GM10266 (cell line): ENCODE results near the gene SHISAL2B.

Experiments used
- DNase-seq: peaks from one replicate; pipeline ENCODE4 v3.0.0; 2012; ENCODE audit errors: extremely low spot score
- TF ChIP-seq, protein P1 (sequence below): IDR thresholded peaks from 2 replicates; pipeline ENCODE4 v1.5.1; 2012; ENCODE audit warnings: mild to moderate bottlenecking, low read depth; ENCODE audit not compliant: control insufficient read depth, insufficient read depth; ENCODE audit errors: missing control alignments

The SHISAL2B gene

DNA sequence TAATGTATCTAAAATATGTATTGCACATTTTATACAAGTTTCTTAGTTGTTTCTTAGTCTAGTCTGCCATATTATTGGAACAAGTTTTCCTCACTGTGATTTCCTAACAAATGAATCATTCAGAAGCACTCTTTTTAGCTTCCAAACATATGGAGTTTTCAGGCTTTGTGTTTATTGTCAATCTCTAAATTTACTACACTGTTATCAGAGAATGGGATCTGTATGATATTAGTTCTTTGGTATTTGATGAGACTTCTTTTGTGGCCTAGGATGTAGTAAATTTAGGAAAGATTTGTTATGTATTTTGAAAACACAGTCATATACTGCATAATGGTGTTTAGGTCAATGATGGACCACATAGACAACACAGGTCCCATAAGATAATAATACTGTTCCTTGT, 52.5 kb downstream of the SHISAL2B start:
- TF ChIP-seq, protein P1, sequence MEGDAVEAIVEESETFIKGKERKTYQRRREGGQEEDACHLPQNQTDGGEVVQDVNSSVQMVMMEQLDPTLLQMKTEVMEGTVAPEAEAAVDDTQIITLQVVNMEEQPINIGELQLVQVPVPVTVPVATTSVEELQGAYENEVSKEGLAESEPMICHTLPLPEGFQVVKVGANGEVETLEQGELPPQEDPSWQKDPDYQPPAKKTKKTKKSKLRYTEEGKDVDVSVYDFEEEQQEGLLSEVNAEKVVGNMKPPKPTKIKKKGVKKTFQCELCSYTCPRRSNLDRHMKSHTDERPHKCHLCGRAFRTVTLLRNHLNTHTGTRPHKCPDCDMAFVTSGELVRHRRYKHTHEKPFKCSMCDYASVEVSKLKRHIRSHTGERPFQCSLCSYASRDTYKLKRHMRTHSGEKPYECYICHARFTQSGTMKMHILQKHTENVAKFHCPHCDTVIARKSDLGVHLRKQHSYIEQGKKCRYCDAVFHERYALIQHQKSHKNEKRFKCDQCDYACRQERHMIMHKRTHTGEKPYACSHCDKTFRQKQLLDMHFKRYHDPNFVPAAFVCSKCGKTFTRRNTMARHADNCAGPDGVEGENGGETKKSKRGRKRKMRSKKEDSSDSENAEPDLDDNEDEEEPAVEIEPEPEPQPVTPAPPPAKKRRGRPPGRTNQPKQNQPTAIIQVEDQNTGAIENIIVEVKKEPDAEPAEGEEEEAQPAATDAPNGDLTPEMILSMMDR, result no peak
- no peak for DNase-seq

DNA sequence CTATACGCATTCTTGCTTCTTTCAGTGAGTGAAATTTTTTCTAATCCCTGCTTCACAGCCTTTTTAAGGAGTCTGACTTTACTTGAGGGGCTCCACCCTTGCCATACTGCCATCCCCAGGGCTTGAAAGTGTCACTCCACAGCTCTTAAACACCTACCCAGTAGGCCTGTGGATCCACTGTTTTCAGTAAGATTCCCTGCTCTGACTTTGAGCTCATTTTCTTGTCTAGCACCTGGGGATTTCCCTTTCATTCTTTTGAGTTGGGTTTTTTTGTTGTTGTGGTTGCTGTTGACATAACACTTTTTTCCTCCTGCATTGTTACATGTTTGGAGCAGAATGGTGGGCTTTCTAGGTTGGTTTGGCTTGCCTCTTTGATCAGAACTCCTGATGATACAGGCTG, 54.6 kb downstream of the SHISAL2B start:
- TF ChIP-seq, protein P1, result no peak
- peak; percentile 9 for DNase-seq

DNA sequence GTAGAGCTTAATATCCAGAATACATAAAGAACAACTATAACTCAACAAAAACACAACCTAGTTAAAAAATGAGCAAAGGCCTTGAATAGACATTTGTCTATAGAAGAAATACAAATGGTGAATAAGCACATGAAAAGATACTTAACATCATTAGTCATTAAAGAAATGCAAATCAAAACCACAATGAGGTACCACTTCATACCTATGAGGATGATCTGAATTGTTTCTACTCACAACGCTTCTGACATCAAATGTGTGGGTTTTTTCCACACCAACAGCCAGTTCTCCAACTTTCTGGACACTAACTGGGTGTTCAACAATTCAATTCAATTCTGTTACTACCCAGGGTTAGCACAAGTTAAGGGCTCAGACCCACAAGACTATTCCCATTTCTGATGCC, 56.1 kb downstream of the SHISAL2B start:
- DNase-seq, result no peak
- TF ChIP-seq, protein P1, result no peak

DNA sequence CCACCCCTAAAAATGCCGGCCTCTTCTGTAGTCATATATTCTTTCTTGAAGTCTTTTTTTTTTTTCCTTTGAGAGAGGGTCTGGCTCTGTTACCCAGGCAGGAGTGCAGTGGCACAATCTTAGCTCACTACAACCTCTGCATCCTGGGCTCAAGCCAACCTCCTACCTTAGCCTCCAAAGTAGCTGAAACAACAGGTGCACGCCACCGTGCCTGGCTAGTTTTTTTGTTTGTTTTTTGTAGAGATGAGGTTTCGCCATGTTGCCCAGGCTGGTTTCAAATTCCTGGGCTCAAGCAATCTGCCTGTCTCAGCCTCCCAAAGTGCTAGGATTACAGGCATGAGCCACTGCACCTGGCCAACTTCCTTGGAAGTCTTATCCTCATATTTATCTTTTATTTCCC, 59.1 kb downstream of the SHISAL2B start:
- no peak for DNase-seq
- TF ChIP-seq, protein P1, result no peak

DNA sequence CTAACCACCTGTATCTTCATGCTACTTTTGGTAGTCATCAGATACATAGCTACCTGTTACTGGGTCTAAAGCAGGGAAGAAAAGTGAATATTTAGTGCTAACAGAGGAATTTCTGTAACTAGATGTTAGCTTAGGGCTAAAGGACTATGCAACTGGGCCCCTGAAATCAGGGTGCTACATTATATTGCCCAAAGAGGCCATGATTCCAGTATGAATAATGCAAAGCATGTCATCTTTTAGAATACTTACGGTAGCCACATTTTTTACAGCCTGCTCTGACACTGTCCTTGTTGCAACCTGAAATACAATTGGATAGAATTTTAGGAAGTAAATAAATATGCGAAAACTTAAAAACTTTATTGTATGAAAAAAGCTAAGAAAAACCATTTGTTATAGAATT, 63.8 kb downstream of the SHISAL2B start:
- TF ChIP-seq, protein P1, result no peak
- no peak for DNase-seq

DNA sequence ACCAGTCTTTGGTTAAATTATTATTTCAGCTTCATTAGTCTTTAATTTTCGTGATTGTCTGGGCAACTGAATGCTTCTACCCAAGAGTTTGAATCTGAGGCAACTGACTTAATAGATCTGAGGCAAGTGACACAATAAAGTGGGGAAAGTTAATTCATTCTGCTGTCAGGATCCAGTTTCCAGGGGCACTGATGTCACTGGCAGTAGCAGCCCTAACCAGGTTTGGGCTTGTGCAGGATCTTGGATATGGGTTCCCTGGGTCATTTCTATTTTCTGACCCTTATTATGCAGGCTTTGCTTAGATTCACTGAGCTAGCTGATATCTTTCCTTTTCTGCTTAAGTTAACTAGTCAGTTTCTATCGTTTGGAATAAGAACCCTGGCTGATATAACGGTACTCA, 68.6 kb downstream of the SHISAL2B start:
- DNase-seq, result no peak

DNA sequence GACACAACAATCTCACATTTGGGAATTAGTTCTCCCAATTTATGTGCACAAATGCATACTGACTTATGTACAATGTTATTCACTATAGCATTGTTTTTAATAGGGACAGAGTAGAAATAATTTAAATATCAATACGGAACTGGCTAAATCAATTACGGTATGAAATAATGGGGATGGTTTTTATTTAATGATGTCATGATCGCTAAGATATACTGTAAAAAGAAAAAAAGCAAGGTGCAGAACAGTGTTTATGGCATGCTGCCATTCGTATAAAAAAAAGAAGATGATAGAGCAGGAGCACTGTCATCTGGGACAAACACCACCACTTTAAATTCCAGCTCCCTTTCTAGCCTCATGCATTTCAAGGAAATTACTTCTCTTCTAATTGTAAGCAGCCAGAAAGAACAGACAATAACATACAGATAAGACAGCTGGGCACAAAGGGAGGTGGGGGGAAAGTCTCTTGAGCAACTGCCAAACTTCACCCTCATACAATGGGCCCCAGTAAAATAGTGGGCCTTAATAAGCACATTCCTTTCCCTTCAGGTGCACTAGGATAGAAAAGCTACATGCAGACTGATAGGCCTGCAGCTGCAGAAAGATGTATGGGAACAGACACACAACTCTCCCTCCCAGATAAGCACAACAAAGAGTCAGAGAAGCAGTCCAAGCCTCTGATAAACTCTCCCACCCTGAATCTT, 69.8 kb downstream of the SHISAL2B start:
- no peak for DNase-seq

More for the DNA sequence above, 68.6 kb downstream of the SHISAL2B start:
- TF ChIP-seq, protein P1, result no peak

More for the DNA sequence above, 69.8 kb downstream of the SHISAL2B start:
- TF ChIP-seq, protein P1, result no peak
